H1 (cell line): ENCODE results near the gene MOSMO. TPM values are rescaled to one million over a fixed set of nuclear protein-coding genes. Genes with fewer than 3 reads are reported as not detected.

Experiments used
- SIX5 ChIP-seq: IDR thresholded peaks from 2 replicates; pipeline ENCODE4 v1.6.1; 2011; ENCODE audit warnings: mild to moderate bottlenecking, low read depth, low read length
- SP4 ChIP-seq: IDR thresholded peaks from 2 replicates; pipeline ENCODE4 v1.6.1; 2012; ENCODE audit warnings: low read length, inconsistent platforms
- TBP ChIP-seq: IDR thresholded peaks from 2 replicates; pipeline ENCODE4 v1.6.1; 2011; ENCODE audit warnings: low read depth, low read length, improper control_type of control experiment
- TCF12 ChIP-seq: IDR thresholded peaks from 2 replicates; pipeline ENCODE4 v1.6.1; 2011; ENCODE audit warnings: low read depth, mild to moderate bottlenecking, low read length
- USF2 ChIP-seq: IDR thresholded peaks from 2 replicates; pipeline ENCODE4 v1.6.1; 2011; ENCODE audit warnings: low read length, improper control_type of control experiment
- polyA plus RNA-seq, 7 experiments: library from polyadenylated mRNA; depleted of rRNA in 3 of 7; stranded (reverse) in 5 of 7; unstranded in 2 of 7; fragments of >200 nt in 5 of 7; fragments of 200-250 nt in 2 of 7; gene quantifications; 1 replicate in 5 of 7; 2 replicates in 1 of 7; 4 replicates in 1 of 7; pipeline versions ENCODE4 v1.2.1 to v1.2.3, GENCODE V29; 2011 to 2013; ENCODE audit warnings: missing spikeins in 2 of 7, mixed read lengths in 2 of 7
- total RNA-seq: library from RNA; stranded (reverse); fragmentation: NEBNext Ultra II Directional; extraction: Animal tissue kit (Norgen Biotek cat#: 25700); gene quantifications from 2 replicates; pipeline ENCODE4 v1.2.1, GENCODE V29; 2021
- TF ChIP-seq, protein P1 (sequence below), 3 experiments: IDR thresholded peaks; 1 replicate in 2 of 3; 2 replicates in 1 of 3; pipeline versions ENCODE4 v1.5.1 to v1.6.1; 2011; ENCODE audit warnings: low read length in 3 of 3, mild to moderate bottlenecking in 3 of 3, inconsistent platforms in 2 of 3, low read depth in 1 of 3, moderate library complexity in 1 of 3; ENCODE audit not compliant: insufficient read depth in 1 of 3; ENCODE audit errors: control extremely low read depth in 1 of 3
- TF ChIP-seq, protein P2 (sequence below): IDR thresholded peaks from 2 replicates; pipeline ENCODE4 v1.6.1; 2012; ENCODE audit warnings: low read length, inconsistent platforms

The MOSMO gene
- total and polyA plus RNA-seq, 2 of the 8 experiments (the other 6 are each of a cell fraction or from before 2014, with no cell fraction given) = 8.6 to 14.8 TPM

- no peak for TF ChIP-seq USF2
- TF ChIP-seq, protein P1, sequence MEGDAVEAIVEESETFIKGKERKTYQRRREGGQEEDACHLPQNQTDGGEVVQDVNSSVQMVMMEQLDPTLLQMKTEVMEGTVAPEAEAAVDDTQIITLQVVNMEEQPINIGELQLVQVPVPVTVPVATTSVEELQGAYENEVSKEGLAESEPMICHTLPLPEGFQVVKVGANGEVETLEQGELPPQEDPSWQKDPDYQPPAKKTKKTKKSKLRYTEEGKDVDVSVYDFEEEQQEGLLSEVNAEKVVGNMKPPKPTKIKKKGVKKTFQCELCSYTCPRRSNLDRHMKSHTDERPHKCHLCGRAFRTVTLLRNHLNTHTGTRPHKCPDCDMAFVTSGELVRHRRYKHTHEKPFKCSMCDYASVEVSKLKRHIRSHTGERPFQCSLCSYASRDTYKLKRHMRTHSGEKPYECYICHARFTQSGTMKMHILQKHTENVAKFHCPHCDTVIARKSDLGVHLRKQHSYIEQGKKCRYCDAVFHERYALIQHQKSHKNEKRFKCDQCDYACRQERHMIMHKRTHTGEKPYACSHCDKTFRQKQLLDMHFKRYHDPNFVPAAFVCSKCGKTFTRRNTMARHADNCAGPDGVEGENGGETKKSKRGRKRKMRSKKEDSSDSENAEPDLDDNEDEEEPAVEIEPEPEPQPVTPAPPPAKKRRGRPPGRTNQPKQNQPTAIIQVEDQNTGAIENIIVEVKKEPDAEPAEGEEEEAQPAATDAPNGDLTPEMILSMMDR (IDR thresholded peaks at IDR 0.05; ENCODE audit: control extremely low read depth in 1 of 3, insufficient read depth in 1 of 3, low read depth in 1 of 3, low read length in 3 of 3) = no peak
- no peak for TF ChIP-seq TCF12
- no peak for TF ChIP-seq SIX5
- TF ChIP-seq, protein P2, sequence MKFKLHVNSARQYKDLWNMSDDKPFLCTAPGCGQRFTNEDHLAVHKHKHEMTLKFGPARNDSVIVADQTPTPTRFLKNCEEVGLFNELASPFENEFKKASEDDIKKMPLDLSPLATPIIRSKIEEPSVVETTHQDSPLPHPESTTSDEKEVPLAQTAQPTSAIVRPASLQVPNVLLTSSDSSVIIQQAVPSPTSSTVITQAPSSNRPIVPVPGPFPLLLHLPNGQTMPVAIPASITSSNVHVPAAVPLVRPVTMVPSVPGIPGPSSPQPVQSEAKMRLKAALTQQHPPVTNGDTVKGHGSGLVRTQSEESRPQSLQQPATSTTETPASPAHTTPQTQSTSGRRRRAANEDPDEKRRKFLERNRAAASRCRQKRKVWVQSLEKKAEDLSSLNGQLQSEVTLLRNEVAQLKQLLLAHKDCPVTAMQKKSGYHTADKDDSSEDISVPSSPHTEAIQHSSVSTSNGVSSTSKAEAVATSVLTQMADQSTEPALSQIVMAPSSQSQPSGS = no peak
- TF ChIP-seq TBP = no peak
- TF ChIP-seq SP4 = no peak
These were observed 63.5 kb downstream of the MOSMO start (continued) for GRCh38 chr16:22071331-22071910.
